ENCODE results near the gene SCN2B. TPM values are rescaled to one million over a fixed set of nuclear protein-coding genes. Genes with fewer than 3 reads are reported as not detected.

SCN2B gene
- total and polyA plus RNA-seq, 2 of the 13 experiments (the other 11 are each of a cell fraction or from before 2014, with no cell fraction given): 0.01 to 0.02 TPM

DNA sequence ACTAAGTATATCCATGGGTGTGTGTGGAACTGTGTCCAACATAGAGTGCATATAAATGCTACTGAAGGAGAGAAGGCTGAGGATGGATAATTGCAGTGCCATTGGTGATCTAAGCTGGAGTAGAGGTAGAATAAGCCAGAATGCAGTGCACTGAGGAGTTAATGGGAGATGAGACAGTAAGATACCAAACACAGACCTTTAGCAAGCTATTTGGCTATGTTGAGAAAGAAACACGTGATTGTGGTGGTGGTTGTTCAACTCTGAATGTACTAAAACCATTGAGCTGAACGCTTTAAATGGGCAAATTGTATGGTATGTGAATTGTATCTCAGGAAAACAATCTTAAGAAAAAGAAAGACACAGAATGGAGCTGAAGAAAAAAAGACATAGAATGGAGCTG is 25.5 kb upstream of the SCN2B start:
- peak; percentile 73 for FAIRE-seq
- in situ Hi-C loops (cut with HindIII; ENCODE audit: extremely low pct_ligation_motif_present, low pct_unique_long_range_greater_than_20kb): no loop called here
- TSS peak; percentile 71 for BruUV-seq (replicated peaks)

More for the DNA sequence above, 25.5 kb upstream of the SCN2B start:
- POLR2A ChIA-PET: interaction anchor here (1.0 to 2.4 kb wide), 4 partner anchors 11 to 190 kb away, joined by 3 to 49 read pairs (median 10); partner anchors contain the start of genes MPZL2 and MPZL3
- Histone ChIP-seq H3K27ac (ENCODE audit: extremely low read length, insufficient read depth, low read length) (peak overlapping the region; percentile 92), H3K4me3 (replicated peaks in 1 of 3; ENCODE audit: insufficient read depth in 1 of 3, low read depth in 2 of 3, low read length in 3 of 3) (peak overlapping the region in 1 of 3 experiments; percentile 38; a peak in 1 of 6 replicates), H3K9ac (ENCODE audit: insufficient read depth, low read depth, low read length) (peak overlapping the region; percentile 34), H3K27me3 (ENCODE audit: control insufficient read depth in 1 of 2, insufficient read depth in 2 of 2, low read length in 2 of 2) (no peaks in the 10 kb centered on the region), H3K79me2 (ENCODE audit: insufficient read depth, low read length) (no peaks in the 10 kb centered on the region), H3K4me2 (ENCODE audit: low read depth, low read length) (peak overlapping the region; percentile 61), H3K9me3 (ENCODE audit: low read length) (no peaks in the 10 kb centered on the region), H3K36me3 (replicated peaks in 1 of 2; ENCODE audit: control insufficient read depth in 1 of 2, insufficient read depth in 2 of 2, low read length in 2 of 2) (no peaks in the 10 kb centered on the region), H2AFZ (ENCODE audit: low read length) (no peak overlapping the region), H3K4me1 (ENCODE audit: insufficient read depth, low read length) (peaks cover 87% of the 10 kb centered on the region), H4K20me1 (ENCODE audit: insufficient read depth, low read length) (no peaks in the 10 kb centered on the region)
- ATAC-seq: no peak; the same call in 2 of the 3 replicates
- CTCF ChIA-PET (ENCODE audit: low intra/inter-chr PET ratio, low total read pairs): no interaction called here
- TF ChIP-seq ZNF142 (CRISPR knock-in tag; IDR thresholded peaks at IDR 0.05) (0 out of 2 replicates have a peak, but pooled peaks have one; percentile 14), SSRP1 (CRISPR knock-in tag; IDR thresholded peaks at IDR 0.05) (0 out of 2 replicates have a peak, but pooled peaks have one; percentile 67), ZNF263 (CRISPR knock-in tag; IDR thresholded peaks at IDR 0.05) (no peak), BRD4 (CRISPR knock-in tag; IDR thresholded peaks at IDR 0.05) (0 out of 2 replicates have a peak, but pooled peaks have one; percentile 21), KLF9 (CRISPR knock-in tag; IDR thresholded peaks at IDR 0.05; ENCODE audit: low read depth) (no peak), ZNF652 (CRISPR knock-in tag; IDR thresholded peaks at IDR 0.05; ENCODE audit: borderline replicate concordance, low read depth) (0 out of 2 replicates have a peak, but pooled peaks have one; percentile 30), SALL2 (CRISPR knock-in tag; IDR thresholded peaks at IDR 0.05) (0 out of 2 replicates have a peak, but pooled peaks have one; percentile 5)
- TF ChIP-seq, protein P1, sequence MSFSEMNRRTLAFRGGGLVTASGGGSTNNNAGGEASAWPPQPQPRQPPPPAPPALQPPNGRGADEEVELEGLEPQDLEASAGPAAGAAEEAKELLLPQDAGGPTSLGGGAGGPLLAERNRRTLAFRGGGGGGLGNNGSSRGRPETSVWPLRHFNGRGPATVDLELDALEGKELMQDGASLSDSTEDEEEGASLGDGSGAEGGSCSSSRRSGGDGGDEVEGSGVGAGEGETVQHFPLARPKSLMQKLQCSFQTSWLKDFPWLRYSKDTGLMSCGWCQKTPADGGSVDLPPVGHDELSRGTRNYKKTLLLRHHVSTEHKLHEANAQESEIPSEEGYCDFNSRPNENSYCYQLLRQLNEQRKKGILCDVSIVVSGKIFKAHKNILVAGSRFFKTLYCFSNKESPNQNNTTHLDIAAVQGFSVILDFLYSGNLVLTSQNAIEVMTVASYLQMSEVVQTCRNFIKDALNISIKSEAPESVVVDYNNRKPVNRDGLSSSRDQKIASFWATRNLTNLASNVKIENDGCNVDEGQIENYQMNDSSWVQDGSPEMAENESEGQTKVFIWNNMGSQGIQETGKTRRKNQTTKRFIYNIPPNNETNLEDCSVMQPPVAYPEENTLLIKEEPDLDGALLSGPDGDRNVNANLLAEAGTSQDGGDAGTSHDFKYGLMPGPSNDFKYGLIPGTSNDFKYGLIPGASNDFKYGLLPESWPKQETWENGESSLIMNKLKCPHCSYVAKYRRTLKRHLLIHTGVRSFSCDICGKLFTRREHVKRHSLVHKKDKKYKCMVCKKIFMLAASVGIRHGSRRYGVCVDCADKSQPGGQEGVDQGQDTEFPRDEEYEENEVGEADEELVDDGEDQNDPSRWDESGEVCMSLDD (CRISPR knock-in tag; IDR thresholded peaks at IDR 0.05; ENCODE audit: borderline replicate concordance): 0 out of 2 replicates have a peak, but pooled peaks have one; percentile 28
- DNase-seq (ENCODE audit: low spot score): no peak
- intact Hi-C loops (cut with micrococcal nuclease; ENCODE audit: unreplicated experiment): loop anchor here (1.0 kb wide), 1 partner anchor 10 kb away; no protein-coding TSS in a partner anchor
- WGBS (ENCODE audit: low lambda C conversion rate): 49% methylated on average over 2 of the region's 2 CpGs
